NOMO-1 treated with dmso at 0.1 percent for 144 hours (cell line): ENCODE data around the gene SEPTIN5.
"Not testable (repeated sequence)": the region's sequence is repeated elsewhere in the genome, so short reads cannot be mapped to it uniquely, and the experiment has no call there.

ENCODE experiments used
- DNase-seq: peaks from one replicate; lab custom pipeline; 2025; ENCODE audit not compliant: unreplicated experiment; lab: John Stamatoyannopoulos, UW

The SEPTIN5 gene

DNA sequence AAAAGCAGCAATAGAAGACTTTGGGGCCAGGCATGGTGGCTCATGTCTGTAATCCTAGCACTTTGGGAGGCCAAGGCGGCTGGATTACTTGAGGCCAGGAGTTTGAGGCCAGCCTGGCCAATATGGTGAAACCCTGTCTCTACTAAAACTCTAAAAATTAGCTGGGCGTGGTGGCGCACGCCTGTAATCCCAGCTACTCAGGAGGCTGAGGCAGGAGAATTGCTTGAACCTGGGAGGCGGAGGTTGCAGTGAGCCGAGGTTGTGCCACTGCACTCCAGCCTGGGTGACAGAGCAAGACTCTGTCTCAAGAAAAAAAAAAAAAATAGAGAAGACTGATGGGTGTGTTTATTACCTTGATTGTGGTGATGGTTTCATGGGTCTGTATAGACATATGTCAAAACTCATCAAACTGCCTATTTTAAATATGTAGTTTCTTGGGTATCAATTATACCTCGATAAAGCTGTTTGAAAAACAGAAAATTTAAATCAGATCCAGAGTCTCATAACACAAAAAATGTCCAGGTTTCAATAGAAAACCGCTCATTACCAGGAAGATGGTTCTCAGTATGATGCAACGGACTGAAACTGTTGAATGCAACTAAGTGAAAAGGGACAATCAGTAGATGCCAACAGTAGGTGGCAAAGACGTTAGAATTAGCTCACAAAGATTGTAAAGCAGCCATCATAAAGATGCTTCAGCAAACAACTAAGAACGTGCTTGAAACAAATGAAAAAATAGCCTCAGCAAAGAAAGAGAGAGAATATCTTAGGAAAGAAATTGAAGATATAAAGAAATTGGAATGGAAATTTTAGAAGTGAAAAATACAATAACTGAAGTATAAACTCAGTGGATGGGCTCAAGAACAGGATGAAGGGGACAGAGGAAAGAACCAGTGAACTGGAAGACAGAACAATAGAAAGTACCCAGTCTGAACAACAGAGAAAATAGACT is 33.1 kb upstream of the SEPTIN5 start:
- no peak for DNase-seq

DNA sequence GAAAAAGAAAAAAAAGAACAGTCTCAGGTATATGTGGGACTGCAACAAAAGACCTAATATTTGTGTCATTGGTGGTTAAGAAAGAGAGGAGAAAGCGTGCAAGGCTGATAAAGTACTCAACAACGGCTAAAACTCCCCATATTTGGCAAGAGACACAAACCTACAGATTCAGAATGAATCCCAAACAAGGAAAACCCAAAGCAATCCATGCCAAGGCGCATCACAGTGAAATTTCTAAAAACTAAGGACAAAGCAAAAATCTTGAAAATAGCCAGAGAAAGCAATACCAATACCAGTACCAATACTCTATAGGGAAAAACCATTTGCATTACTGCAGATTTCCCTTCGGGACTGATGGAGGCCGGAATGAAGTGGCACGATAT is 32.4 kb upstream of the SEPTIN5 start:
- no peak for DNase-seq

DNA sequence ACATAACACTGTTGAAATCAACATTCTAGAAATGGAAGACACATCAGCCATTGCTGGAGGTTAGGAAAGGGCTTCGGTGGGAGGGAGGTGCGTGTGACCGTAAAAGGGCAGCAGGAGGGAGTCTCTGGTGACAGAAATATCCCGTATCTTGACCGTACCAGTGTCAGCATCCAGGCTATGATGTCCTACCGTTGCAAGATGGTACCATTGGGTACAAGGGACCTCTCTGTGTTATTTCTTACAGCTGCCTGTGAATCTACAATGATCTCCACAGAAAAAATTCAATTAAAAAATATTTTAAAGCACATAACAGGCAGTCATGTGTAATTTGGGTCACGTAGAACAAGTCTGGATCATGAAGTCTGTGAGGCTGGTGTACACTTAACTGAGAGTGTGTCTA is 27.4 kb upstream of the SEPTIN5 start:
- no peak for DNase-seq

DNA sequence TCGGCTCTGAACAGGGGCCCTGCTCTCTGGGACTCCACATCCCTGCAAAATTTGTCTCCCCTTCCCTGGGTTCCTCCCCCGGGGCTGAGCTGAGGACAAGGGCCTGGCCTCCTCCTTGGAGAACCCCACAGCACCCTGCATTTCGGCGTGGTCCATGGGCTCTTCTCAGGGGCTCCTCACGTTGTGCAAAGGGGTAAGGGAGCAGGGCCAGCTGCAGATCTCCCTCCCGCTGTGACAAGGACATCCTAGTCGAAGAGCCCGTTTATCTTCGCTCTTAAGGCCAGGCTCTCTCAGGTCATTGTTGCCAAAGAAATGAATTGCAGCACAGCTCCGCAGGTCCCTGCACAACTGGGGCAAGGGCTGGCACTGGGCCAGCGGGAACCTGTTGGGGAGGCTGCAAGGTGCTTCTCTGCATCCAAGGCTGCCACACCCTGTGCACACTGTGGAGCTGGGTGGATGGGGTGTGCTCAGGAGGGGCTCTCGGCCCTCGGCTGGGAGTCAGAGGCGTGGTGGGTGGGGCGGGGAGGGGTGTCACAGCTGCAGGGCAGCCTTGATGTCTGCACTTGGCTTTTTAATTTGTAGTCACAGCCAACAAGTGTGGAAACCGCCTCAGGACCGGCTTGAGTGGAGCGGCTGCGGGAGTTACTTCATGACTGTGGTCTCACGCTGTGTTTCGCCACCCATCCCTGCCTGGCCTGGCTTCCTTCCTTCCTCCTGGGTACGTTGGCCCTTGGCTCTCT is 26.6 kb upstream of the SEPTIN5 start:
- DNase-seq = peak; percentile 82

DNA sequence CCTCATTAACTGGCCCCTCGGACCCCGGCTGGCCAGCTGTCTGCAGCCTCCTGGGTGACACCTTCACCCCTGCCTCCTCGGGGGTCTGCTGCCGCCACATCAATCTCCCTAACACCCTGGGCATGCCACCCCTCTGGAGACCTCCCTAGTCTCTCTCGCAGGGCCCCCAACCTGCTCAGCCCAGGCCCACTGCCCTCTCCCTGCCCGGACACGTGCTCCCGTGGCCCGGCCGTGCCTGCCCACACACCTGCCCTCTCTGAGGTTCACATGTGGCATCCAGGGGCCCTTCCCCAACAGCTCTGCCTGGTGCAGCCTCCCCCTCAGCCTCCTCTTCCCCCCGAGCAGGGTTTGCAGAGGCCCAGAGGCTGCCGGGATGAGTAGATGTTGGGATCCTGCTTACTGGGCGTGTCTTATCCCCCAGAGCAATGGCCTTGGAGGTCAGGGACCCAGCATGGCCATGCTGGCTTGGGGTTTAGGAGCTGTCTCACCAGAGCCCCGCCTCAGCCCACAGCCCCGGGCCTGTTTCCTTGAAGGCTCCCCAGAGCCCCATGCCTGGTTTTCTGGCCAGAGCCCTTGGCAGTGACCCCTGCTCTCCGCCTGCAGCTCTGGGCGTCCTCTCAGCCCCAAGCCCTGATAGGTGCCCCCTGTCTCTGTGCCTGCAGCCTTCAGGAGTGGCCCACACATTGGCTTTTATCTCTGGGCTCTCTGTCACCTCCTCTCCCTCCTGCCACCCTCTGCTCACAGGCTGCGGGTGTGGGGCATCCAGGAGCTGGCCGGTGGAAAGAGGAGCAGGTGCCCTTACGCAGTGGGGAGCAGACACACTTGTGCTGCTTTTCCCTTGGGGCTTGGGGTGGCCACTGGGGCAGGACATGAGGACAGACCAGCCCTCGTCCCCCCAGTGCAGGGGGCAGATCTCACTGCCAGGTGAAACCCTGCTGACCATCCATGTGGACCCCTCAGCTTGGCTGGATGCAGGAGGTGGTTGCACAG is 25.7 kb upstream of the SEPTIN5 start:
- no peak for DNase-seq

DNA sequence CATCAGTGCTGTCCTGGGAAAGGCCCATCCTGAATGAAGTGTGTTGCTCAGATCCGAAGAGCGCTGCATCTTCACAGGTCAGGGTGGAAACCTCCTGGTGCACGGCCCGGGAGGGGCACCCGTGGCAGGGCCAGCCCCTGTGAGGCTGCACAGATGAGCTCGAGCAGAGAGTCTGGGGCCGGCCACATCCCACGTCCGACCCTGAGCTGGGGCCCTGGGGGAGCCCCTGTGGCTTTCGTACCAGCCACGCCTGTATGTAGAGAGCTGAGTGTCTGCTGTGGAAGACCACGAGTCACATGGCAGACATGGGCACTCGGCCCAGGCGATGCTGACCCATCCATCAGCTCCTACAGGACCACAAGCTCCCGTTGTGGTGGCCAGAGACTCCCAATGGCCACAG is 24.9 kb upstream of the SEPTIN5 start:
- DNase-seq = no peak

DNA sequence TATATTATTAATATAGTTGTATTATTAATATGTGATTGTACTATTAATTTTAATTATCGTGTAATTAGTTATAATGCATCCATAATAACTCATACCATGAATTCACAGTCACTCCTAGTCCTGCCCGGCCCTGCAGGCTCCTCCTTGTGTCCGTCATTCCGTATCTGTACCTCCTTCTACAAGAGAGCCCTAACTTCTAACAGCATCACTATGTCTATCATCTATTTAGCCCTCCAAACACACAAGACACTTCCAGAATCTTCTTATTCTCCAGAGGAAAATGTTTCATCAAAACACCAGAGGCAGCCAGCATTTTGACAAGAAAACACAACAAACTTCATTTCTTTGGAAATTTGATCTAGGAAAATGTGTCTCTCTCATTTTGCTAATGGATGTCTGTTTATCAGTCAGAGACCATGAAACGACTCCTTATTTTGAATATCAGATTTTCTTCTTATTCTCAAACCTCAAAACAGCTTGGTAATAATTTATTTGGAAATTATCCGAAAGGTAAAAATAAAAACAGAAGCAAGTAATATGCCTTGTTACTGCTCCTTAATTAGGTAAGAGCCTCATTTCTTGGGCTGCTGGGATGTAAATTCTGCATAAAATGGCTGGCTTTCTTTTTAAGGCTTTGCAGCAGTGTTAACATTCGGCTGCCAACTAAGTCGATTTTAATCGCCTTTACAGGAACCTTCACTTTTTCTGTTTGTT is 23.1 kb upstream of the SEPTIN5 start:
- no peak for DNase-seq

DNA sequence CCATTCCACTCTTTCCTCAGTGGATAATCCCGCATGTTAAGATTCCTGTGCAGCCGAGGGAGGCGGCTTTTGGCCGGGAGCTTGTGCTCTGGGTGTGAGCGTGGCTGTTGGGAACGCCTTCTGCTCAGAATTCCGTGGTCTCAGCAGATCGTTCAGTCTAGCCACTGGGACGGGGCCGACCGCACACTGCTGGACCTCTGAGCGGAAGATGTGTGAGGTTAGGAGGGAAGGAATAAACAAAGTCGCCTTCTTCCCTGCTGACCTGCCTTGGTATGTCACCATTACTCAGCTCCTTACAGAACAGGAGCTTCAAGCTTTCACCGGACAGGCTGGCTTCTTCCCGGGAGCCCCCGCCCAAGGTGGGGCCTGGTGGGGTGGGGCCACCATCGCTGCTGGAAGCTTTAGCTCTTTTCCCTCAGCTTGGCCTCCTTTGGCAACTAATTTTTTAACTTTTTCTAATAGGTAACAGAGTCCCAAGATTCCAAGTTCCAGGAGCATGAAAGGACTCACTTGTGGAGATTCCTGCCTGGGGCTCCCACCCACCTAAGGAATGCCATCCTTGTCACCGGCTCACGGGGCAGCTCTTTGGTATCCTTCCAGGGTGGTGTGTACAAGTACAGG is 22.5 kb upstream of the SEPTIN5 start:
- no peak for DNase-seq

DNA sequence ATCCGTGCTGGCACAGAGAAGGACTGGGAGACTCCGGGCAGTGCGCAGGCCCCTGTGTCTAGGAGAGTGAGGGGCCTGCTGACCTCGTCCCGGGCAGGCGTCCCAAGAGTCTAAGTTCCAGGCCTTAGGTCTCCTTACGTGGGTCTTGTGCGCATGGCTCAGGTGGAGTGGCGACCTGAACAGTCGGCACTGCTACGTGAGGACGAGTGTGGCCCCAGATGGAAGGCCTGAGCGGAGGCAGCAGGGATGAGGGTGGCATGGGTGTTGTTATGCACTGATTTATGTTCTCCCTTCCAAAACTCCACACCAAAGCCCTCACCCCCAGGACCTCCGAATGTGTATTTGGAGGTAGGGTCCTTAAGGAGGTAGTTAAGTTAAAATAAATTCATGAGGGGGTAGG is 20.7 kb upstream of the SEPTIN5 start:
- no peak for DNase-seq

DNA sequence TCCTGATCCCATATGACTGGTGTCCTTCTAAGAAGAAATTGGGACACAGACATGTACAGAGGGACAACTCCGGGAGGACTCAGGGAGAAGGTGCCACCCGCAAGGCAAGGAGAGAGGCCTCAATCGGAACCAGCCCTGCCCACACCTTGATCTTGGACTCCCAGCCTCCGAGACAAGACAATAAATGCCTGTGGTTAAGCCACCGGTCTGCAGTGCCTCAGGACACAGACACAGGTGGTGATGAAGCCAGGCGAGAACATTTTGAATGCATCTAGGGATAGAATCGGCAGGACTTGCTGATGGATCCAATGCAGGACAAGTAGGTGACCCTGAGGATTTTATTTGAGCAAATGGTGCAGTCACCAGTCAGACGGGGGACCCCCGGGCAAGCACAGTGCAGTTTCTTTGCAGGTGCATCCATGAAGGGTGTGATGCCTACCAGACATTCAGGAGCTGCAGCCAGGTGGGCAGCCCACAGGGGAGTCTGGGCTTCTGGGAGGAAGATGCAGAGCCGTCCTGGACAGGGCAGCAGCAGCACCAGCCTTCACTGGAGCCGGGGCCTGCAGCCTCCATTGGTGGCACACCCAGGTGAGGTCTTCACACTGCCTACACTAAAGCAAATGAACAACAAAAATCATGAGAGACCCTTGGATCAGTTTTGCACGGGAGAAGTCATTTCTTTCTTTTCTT is 20.2 kb upstream of the SEPTIN5 start:
- DNase-seq = no peak

DNA sequence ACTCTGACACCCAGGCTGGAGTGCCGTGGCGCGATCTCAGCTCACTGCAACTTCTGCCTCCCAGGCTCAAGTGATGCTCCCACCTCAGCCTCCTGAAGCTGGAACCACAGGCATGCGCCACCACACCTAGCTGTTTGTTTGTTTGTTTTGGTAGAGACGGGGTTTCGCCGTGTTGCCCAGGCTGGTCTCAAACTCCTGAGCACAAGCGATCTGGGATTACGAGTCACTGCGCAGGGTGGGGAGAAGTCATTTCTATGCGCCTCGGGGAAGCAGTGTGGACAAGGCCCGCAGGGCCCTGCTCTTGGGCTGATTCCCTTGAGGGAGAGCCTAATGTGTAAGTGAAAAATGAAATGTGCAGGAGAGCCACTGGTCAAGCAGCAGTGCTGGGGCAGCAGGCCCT is 19.6 kb upstream of the SEPTIN5 start:
- DNase-seq = no peak

DNA sequence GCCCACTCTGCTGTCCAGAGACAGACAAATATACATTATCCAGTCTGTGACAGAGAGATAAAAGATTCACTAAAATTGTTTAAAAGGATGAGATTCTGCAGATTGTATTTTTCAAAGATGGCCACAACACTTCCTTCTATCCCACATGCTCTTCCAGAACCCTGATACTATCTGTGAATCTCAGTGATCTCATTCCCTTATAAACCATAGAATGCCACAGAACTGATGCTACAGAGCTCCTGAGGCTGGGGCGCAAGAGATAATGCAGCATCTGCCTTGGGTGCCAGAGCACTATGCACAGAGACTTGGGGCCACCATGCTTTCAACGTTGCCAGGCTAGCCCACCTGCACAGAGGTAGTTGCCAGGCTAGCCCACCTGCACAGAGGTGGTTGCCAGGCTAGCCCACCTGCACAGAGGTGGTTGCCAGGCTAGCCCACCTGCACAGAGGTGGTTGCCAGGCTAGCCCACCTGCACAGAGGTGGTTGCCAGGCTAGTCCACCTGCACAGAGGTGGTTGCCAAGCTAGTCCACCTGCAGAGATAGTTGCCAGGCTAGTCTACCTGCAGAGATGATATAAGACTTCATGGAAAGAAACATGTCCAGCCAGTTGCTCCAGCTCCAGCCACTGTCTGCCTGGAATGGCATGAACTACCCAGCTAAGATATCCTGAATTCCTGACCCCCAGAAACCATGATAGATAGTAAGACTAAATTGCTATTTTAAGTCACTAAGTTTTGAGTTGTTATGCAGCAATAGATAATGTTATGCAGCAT is 17.6 kb upstream of the SEPTIN5 start:
- no peak for DNase-seq

DNA sequence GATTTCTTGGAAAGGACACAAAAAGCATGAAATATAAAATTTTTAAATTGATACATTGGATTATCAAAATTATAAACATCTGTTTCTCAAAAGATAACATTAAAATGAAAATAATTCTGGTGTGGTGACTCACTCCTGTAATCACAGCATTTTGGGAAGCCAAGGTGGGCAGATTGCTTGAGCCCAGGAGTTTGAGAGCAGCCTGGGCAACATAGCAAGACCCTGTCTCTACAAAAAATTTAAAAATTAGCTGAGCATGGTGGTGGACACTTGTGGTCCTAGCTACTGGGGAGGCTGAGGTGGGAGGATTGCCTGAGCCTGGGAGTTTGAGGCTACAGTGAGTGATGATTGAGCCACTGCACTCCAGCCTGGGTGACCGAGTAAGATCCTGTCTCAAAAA is 16.4 kb upstream of the SEPTIN5 start:
- not testable (repeated sequence) for DNase-seq

DNA sequence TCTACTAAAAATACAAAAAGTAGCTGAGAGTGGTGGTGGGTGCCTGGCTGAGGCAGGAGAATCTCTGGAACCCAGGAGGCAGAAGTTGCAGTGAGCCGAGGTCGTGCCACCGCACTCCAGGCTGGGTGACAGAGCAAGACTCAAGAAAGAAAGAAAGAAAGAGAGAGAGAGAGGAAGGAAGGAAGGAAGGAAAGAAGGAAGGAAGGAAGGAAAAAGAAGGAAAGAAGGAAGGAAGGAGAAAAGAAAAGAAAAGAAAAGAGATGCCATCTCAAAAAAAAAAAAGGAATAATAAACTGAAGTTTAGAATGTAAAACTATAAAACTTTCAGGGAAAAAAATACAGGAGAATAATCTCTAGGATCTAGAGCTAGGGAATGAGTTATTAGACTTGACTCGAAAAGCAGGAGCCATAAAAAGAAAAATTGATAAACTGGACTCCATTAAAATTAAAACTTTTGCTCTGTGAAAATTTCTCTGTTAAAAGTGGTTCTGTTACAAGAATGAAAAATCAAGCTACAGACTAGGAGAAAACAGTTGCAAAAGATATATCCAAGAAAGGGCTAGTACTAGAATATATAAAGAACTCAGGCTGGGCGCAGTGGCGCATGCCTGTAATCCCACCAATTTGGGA is 13.4 kb upstream of the SEPTIN5 start:
- DNase-seq = no peak

DNA sequence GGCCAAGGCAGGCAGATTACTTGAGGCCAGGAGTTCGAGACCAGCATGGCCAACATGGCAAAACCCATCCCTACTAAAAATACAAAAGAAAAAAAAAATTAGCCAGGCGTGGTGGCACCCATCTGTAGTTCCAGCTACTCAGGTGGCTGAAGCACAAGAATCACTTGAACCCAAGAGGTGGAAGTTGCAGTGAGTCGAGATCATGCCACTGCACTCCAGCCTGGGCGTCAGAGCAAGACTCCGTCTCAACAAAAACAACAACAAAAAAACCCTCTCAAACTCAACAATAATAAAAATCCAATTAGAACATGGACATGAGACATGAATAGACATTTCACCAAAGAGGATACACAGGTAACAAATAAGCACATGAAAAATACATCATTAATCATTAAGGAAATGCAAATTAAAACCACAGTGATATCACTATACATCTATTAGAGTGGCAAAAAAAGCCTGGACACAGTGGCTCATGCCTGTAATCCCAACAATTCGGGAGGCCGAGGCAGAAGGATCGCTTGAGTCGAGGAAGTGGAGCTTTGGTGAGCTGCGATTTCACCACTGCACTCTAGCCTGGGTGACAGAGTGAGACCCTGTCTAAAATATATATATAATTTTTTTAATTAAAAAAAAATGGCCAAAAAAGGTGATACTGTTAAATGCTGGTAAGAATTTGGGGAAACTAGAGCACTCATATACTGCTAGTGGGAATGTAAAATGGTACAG is 12.7 kb upstream of the SEPTIN5 start:
- no peak for DNase-seq

DNA sequence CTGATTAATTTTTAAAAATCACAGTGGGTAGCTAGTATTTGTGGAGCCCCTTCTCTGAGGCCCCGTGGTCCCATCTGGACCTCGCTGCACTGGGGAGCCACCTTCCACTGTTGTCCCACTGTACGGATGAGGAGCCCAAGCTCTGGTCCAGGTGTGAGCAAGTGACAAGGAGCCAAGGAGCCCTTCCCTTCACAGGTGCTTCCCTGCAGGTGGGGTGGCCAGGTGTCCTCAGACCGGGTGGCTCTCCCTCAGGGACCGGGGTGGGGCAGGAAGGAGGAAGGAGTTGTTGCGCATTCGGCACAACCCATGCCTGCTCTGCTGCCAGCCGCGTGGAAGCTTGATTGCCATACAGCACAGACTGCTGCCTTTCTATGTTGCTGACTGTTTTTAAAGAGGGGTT is 10.4 kb upstream of the SEPTIN5 start:
- DNase-seq = no peak

DNA sequence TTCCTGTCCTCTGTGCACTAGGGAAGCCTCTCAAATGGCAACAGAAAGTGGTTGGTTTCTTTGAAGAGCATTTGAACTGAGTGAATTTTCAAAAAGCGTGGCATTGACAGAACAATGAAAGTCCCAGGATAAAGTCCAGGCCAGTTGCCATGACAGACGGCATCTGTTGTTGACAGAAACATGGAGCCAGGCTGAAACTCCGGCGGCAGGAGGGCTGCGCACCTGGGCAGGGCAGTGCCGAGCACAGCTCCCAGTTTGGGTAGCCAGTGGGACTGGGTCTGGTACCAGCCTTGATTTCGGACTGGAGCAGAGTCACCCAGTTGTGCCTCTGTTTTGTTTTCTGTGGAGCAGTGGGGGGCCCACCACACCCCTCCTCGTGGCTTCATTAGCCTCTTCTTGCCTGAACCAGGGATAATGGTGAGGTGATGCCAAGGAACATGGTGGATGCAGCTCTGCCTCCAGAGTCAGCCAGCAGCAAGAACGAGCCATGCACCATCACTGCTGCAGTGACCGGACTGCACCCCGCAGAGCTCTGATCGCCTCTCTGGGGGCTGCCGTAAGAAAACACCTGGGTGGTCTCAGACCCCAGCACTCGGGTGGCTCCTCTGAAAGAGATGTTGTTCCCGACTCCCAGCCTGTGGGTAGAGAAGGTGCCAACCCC is 9.8 kb upstream of the SEPTIN5 start:
- no peak for DNase-seq
